SK-N-SH treated with all-trans-retinoic acid at 6 μM for 48 hours (cell line): ENCODE results near the gene KIAA0825.
A peak's percentile ranks its signal among the peaks of the same experiment; 100 is the strongest.

Experiments used
- ATAC-seq: fragments of 200-7000 bp; cut with Tn5 transposase; 3 replicates; pipeline ENCODE4 v1.9.1; 2020; ENCODE audit warnings: mild to moderate bottlenecking, moderate library complexity
- ARNTL ChIP-seq: fragments of 450-650 bp; formaldehyde crosslinking; IDR thresholded peaks from 2 replicates; pipeline ENCODE4 v1.5.0; 2020; ENCODE audit warnings: low read depth, mild to moderate bottlenecking, moderate library complexity, borderline replicate concordance
- CREB5 ChIP-seq: fragments of 250-450 bp; sonication (Bioruptor Pico); IDR thresholded peaks from 2 replicates; pipeline ENCODE4 v1.5.1; 2020; ENCODE audit warnings: low read depth, mild to moderate bottlenecking, moderate library complexity
- CSDC2 ChIP-seq: fragments of 250-450 bp; sonication (Bioruptor Pico); IDR thresholded peaks from 2 replicates; pipeline ENCODE4 v1.5.0; 2020; ENCODE audit warnings: mild to moderate bottlenecking, moderate library complexity
- ESRRG ChIP-seq: fragments of 250-450 bp; sonication (Bioruptor Pico); IDR thresholded peaks from 2 replicates; pipeline ENCODE4 v1.6.1; 2021; ENCODE audit warnings: mild to moderate bottlenecking
- GLIS3 ChIP-seq: fragments of 250-450 bp; sonication (Bioruptor Pico); IDR thresholded peaks from 2 replicates; pipeline ENCODE4 v1.5.0; 2020; ENCODE audit warnings: mild to moderate bottlenecking, moderate library complexity
- ISL1 ChIP-seq: fragments of 250-450 bp; sonication (Bioruptor Pico); IDR thresholded peaks from 2 replicates; pipeline ENCODE4 v2.1.2; 2022; ENCODE audit warnings: mild to moderate bottlenecking, moderate library complexity
- OSR1 ChIP-seq: fragments of 250-450 bp; sonication (Bioruptor Pico); IDR thresholded peaks from 2 replicates; pipeline ENCODE4 v1.8.0; 2022; ENCODE audit warnings: moderate library complexity, mild to moderate bottlenecking, inconsistent platforms
- POU6F1 ChIP-seq: fragments of 250-450 bp; sonication (Bioruptor Pico); IDR thresholded peaks from 2 replicates; pipeline ENCODE4 v1.8.0; 2021; ENCODE audit warnings: low read depth, mild to moderate bottlenecking, moderate library complexity, borderline replicate concordance
- PPARA ChIP-seq: fragments of 250-450 bp; sonication (Bioruptor Pico); IDR thresholded peaks from 2 replicates; pipeline ENCODE4 v1.5.0; 2020; ENCODE audit warnings: mild to moderate bottlenecking, borderline replicate concordance
- RARB ChIP-seq: fragments of 250-450 bp; sonication (Bioruptor Pico); IDR thresholded peaks from 2 replicates; pipeline ENCODE4 v1.8.0; 2021; ENCODE audit warnings: mild to moderate bottlenecking, moderate library complexity
- TCF4 ChIP-seq: fragments of 250-450 bp; sonication (Bioruptor Pico); IDR thresholded peaks from 2 replicates; pipeline ENCODE4 v1.8.0; 2021; ENCODE audit warnings: mild to moderate bottlenecking, moderate library complexity, borderline replicate concordance
- TOX ChIP-seq: fragments of 250-450 bp; sonication (Bioruptor Pico); IDR thresholded peaks from 2 replicates; pipeline ENCODE4 v1.8.0; 2021; ENCODE audit warnings: mild to moderate bottlenecking, moderate library complexity, borderline replicate concordance
- ZC3H10 ChIP-seq: fragments of 250-450 bp; sonication (Bioruptor Pico); IDR thresholded peaks from 2 replicates; pipeline ENCODE4 v1.5.1; 2021; ENCODE audit warnings: mild to moderate bottlenecking, moderate library complexity
- ZFP3 ChIP-seq: fragments of 250-450 bp; sonication (Bioruptor Pico); IDR thresholded peaks from 2 replicates; pipeline ENCODE4 v1.5.0; 2020; ENCODE audit warnings: mild to moderate bottlenecking, moderate library complexity
- ZFP30 ChIP-seq: fragments of 450-650 bp; formaldehyde crosslinking; IDR thresholded peaks from 2 replicates; pipeline ENCODE4 v1.5.0; 2022; ENCODE audit warnings: mild to moderate bottlenecking, moderate library complexity
- ZNF565 ChIP-seq: fragments of 450-650 bp; formaldehyde crosslinking; conservative IDR thresholded peaks from 2 replicates; pipeline ENCODE4 v1.5.0; 2020; ENCODE audit warnings: low read depth, mild to moderate bottlenecking, moderate library complexity
- ZNF8 ChIP-seq: fragments of 450-650 bp; formaldehyde crosslinking; IDR thresholded peaks from 2 replicates; pipeline ENCODE4 v1.5.0; 2020; ENCODE audit warnings: mild to moderate bottlenecking, moderate library complexity
- TF ChIP-seq, protein P1 (sequence below): fragments of 250-450 bp; sonication (Bioruptor Pico); IDR thresholded peaks from 2 replicates; pipeline ENCODE4 v1.5.0; 2020; ENCODE audit warnings: mild to moderate bottlenecking, moderate library complexity
- TF ChIP-seq, protein P2 (sequence below): fragments of 250-450 bp; sonication (Bioruptor Pico); IDR thresholded peaks from 2 replicates; pipeline ENCODE4 v1.8.0; 2020; ENCODE audit warnings: mild to moderate bottlenecking, moderate library complexity, borderline replicate concordance

The KIAA0825 gene

DNA sequence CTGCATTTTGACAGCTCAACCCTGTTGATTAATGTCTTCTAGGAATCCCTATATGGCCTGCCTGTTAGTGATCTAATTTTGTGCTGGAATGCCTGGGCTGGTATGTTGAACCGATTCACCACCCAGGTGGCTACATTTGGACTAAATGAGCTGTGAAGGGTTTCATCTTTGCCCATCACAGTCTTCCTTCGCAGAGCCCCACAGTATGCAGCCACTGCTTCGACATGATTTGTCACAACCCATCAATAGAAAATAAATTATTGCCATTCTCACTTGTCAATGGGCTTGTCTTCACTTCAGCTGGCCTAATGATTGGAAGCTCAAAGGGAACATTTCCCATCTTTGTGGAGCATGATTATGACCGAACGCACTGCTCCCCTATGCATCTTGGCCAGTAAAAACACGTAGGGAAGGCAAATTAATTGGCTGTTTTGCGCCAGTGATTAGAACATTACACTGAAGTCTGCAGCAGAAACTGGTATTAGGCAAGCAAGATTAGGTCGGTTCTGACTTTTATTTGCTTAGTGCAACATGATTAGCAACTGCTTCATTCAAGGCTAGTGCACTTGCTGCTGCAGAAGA, 408.5 kb downstream of the KIAA0825 start:
- ATAC-seq = no peak
- TF ChIP-seq ISL1 (CRISPR knock-in tag) (peak; percentile 8; the same call in 1 of the 2 replicates), TCF4 (CRISPR knock-in tag) (no peak)
- TF ChIP-seq, all 23 proteins: peak for 1

DNA sequence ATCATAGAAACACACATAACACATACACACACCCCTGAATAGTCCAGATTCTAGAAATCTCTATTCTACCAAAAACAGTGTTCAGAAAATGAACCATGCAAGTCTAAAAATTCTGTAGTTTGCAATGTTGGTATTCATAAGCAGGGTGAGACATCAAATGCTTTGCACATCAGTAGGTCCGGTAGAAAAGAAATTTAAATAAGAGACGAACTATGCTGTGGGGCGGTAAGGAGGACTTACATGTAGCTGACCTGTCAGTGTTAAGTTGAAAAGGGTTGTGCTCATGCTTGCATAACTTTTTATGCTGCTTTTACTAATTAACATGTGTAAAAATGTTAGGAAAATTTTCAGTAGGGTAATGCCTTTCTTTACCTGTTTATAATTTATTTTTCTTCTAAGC, 409.1 kb downstream of the KIAA0825 start:
- TF ChIP-seq ESRRG (no peak), CREB5 (no peak), ZFP3 (no peak), OSR1 (no peak), ISL1 (CRISPR knock-in tag) (no peak), ZC3H10 (CRISPR knock-in tag) (no peak), CSDC2 (CRISPR knock-in tag) (no peak), ARNTL (CRISPR knock-in tag) (no peak)
- ATAC-seq = no peak

DNA sequence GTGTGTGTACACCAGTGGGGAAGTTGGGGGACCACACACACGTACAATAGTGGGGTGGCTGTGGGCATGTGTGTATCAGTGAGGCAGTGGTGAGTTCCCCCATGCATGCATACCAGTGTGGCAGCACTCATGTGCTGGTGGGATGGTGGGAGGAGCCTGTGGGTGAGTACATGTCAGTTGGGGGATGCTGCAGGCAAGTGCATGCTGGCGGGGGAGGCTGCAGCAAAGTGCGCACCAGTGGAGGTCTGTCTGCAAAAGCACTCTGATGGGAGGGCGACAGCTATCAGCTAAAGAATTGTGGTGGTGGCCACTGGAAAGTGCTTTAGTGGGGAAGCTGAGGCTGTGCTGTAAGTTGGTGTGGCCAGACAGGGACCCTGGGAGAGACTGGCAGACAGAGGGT, 418.8 kb downstream of the KIAA0825 start:
- ATAC-seq = no peak
- TF ChIP-seq ZFP3 = no peak
- no peak for TF ChIP-seq TCF4 (CRISPR knock-in tag)
- no peak for TF ChIP-seq GLIS3 (CRISPR knock-in tag)
- TF ChIP-seq, protein P1, sequence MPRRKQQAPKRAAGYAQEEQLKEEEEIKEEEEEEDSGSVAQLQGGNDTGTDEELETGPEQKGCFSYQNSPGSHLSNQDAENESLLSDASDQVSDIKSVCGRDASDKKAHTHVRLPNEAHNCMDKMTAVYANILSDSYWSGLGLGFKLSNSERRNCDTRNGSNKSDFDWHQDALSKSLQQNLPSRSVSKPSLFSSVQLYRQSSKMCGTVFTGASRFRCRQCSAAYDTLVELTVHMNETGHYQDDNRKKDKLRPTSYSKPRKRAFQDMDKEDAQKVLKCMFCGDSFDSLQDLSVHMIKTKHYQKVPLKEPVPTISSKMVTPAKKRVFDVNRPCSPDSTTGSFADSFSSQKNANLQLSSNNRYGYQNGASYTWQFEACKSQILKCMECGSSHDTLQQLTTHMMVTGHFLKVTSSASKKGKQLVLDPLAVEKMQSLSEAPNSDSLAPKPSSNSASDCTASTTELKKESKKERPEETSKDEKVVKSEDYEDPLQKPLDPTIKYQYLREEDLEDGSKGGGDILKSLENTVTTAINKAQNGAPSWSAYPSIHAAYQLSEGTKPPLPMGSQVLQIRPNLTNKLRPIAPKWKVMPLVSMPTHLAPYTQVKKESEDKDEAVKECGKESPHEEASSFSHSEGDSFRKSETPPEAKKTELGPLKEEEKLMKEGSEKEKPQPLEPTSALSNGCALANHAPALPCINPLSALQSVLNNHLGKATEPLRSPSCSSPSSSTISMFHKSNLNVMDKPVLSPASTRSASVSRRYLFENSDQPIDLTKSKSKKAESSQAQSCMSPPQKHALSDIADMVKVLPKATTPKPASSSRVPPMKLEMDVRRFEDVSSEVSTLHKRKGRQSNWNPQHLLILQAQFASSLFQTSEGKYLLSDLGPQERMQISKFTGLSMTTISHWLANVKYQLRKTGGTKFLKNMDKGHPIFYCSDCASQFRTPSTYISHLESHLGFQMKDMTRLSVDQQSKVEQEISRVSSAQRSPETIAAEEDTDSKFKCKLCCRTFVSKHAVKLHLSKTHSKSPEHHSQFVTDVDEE = no peak
- TF ChIP-seq RARB (CRISPR knock-in tag) = no peak

DNA sequence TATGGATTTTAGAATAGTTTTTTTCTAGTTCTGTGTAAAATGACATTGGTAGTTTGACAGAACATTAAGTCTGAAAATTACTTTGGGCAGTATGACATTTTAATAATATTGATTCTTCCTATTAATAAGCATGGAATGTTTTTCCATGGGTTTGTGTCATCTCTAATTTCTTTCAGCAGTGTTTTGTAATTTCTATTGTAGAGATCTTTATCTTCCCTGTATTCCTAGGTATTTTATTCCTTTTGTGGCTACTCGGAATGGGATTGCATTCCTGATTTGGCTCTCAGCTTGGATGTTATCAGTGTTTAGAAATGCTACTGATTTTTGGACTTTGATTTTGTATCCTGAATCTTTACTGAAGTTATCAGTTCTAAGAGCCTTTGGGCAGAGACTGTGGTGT, 420.4 kb downstream of the KIAA0825 start:
- peak; percentile 44; the same call in 2 of the 3 replicates for ATAC-seq
- TF ChIP-seq RARB (CRISPR knock-in tag) (no peak), CSDC2 (CRISPR knock-in tag) (no peak), OSR1 (no peak), ISL1 (CRISPR knock-in tag) (no peak), ZNF565 (CRISPR knock-in tag) (no peak), POU6F1 (no peak), ZNF8 (CRISPR knock-in tag) (no peak), ZFP3 (no peak), ARNTL (CRISPR knock-in tag) (no peak), ZFP30 (CRISPR knock-in tag) (no peak), TOX (CRISPR knock-in tag) (no peak), CREB5 (no peak), ESRRG (no peak), PPARA (CRISPR knock-in tag) (no peak)
- TF ChIP-seq, protein P1 = no peak
- TF ChIP-seq, protein P2, sequence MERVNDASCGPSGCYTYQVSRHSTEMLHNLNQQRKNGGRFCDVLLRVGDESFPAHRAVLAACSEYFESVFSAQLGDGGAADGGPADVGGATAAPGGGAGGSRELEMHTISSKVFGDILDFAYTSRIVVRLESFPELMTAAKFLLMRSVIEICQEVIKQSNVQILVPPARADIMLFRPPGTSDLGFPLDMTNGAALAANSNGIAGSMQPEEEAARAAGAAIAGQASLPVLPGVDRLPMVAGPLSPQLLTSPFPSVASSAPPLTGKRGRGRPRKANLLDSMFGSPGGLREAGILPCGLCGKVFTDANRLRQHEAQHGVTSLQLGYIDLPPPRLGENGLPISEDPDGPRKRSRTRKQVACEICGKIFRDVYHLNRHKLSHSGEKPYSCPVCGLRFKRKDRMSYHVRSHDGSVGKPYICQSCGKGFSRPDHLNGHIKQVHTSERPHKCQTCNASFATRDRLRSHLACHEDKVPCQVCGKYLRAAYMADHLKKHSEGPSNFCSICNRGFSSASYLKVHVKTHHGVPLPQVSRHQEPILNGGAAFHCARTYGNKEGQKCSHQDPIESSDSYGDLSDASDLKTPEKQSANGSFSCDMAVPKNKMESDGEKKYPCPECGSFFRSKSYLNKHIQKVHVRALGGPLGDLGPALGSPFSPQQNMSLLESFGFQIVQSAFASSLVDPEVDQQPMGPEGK = no peak
